ENCODE data around the gene NHP2.
"Not testable (repeated sequence)": the region's sequence is repeated elsewhere in the genome, so short reads cannot be mapped to it uniquely, and the experiment has no call there.

The NHP2 gene

DNA sequence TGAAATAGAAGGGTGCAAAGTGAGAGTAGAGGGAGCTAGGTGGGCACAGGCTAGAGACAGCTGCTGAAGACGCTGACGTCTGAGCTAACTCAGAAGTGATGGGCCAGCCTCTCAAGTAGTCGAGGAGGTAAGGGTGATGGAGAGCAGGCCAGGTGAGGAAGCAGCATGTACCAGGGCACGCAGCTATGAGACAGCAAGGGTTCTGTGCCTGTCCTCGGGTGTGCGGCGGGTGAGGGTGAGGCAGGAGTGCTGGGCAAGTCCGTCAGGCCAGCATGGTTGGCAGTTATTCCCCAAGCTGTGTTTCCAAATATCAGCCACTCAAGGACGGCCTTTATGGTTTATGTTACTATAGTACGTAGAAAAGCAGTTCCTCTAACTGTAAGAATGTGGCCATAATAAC is 16.7 kb downstream of the NHP2 start:
- no peaks in the 10 kb centered on the region for H3K79me2 ChIP-seq (ENCODE audit: insufficient read depth, low read depth)
- no peaks in the 10 kb centered on the region for H4K20me1 ChIP-seq (ENCODE audit: insufficient read depth)
- no peaks in the 10 kb centered on the region for H3K36me3 ChIP-seq (ENCODE audit: insufficient read depth)
- H3K27ac ChIP-seq, result no peak overlapping the region
- no peaks in the 10 kb centered on the region for H3K4me1 ChIP-seq (ENCODE audit: low read depth, poor library complexity, severe bottlenecking)
- no peak overlapping the region for H3K4me2 ChIP-seq
- H2AFZ ChIP-seq (ENCODE audit: low read depth), result no peak overlapping the region
- no peak overlapping the region for H3K4me3 ChIP-seq (IDR thresholded peaks at IDR 0.05; ENCODE audit: insufficient read depth, low read depth, low read length)
- TF ChIP-seq, protein P1, sequence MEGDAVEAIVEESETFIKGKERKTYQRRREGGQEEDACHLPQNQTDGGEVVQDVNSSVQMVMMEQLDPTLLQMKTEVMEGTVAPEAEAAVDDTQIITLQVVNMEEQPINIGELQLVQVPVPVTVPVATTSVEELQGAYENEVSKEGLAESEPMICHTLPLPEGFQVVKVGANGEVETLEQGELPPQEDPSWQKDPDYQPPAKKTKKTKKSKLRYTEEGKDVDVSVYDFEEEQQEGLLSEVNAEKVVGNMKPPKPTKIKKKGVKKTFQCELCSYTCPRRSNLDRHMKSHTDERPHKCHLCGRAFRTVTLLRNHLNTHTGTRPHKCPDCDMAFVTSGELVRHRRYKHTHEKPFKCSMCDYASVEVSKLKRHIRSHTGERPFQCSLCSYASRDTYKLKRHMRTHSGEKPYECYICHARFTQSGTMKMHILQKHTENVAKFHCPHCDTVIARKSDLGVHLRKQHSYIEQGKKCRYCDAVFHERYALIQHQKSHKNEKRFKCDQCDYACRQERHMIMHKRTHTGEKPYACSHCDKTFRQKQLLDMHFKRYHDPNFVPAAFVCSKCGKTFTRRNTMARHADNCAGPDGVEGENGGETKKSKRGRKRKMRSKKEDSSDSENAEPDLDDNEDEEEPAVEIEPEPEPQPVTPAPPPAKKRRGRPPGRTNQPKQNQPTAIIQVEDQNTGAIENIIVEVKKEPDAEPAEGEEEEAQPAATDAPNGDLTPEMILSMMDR (conservative IDR thresholded peaks at IDR 0.05; ENCODE audit: low read depth, low read length), result no peak
- H3K9ac ChIP-seq, result no peak overlapping the region
- no peaks in the 10 kb centered on the region for H3K27me3 ChIP-seq (ENCODE audit: insufficient read depth, low read depth)

DNA sequence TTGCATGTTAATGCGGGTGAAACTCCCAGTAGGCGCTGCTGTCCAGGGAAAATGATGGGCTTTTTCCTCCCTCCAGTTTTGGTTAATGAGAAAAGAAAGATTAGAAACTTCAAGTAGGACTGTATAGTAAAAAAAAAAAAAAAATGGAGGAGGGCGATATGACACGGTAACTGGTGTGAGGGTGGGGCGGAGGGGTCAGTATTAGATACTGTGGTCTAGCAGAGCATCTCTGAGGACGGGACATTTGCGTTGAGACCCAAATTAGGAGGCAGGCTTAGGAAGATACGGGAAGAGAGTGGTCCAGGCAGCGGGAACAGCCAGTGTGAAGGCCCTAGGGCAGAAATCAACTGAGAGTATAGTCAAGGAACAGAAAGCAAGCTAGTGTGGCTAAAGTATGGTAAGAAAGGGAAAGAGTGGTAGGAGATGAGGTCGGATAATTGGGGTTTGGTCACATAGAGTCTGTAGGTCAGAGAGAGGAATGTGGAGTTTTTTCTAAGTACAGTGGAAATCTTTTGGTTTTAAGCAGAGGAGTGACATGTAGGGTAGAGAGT is 22.2 kb downstream of the NHP2 start:
- peak overlapping the region; percentile 49; the same call in 1 of the 2 replicates for H2AFZ ChIP-seq (ENCODE audit: low read depth)
- H3K4me1 ChIP-seq (ENCODE audit: low read depth, poor library complexity, severe bottlenecking), result no peaks in the 10 kb centered on the region
- TF ChIP-seq, protein P1 (conservative IDR thresholded peaks at IDR 0.05; ENCODE audit: low read depth, low read length), result no peak
- peak overlapping the region; percentile 48; the same call in 1 of the 2 replicates for H3K4me2 ChIP-seq
- no peaks in the 10 kb centered on the region for H3K36me3 ChIP-seq (ENCODE audit: insufficient read depth)
- H3K27me3 ChIP-seq (ENCODE audit: insufficient read depth, low read depth), result no peaks in the 10 kb centered on the region
- no peak overlapping the region for H3K4me3 ChIP-seq (IDR thresholded peaks at IDR 0.05; ENCODE audit: insufficient read depth, low read depth, low read length)
- no peaks in the 10 kb centered on the region for H3K79me2 ChIP-seq (ENCODE audit: insufficient read depth, low read depth)
- no peaks in the 10 kb centered on the region for H4K20me1 ChIP-seq (ENCODE audit: insufficient read depth)
- H3K9ac ChIP-seq, result peak overlapping the region; percentile 89
- peak overlapping the region; percentile 80 for H3K27ac ChIP-seq

DNA sequence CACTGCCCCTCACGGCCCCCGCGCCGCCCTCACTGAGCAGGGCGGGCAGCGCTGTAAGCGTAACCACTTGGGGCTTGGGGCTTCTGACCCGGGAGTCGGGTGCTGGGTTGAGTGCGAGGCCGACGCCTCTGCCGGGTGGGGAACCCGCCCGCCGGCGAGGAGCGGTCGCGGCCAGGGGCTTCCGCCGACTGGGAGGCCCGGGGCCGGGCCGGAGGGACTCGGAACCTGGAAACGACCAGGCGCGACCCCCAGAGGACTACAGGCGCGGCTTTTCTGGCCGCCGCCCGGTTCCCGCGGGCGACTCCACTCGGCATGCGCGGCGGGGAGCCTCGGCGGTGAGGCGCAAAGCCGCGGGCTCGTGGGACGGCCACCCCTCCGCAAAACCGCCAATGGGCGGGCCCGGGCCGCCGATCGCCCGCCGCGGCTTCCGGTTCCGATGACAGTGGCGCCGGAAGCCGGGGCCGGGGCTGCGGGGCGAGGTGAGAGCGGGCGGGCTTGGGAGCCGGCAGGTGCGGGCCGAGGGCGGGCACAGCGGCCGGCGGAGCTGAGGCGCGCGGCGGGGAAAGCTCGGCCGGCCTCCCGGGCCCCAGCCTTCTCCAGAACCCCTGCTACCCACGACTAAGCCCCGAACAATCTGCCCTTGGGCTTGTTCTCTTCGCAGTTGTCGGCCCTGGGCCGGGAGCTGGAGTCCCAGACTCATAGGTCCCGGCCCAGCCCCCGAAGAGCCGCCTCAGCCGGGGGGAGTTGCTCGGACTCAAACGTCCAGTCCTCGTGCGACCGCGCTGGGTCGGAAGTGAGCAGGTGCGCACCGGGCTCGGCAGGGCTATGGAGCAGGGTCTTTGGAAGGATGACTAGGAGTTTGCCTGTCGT is 22.9 kb downstream of the NHP2 start, which contains the start of gene RMND5B:
TSS of gene RMND5B (plus strand) at position 439 of the 870 bp plus-strand sequence. CDS start 7,106 bp downstream, outside the sequence.
- Histone ChIP-seq H2AFZ (ENCODE audit: low read depth) (peak within 1 kb of the TSS; percentile 69), H3K79me2 (ENCODE audit: insufficient read depth, low read depth) (no peaks in the 10 kb centered on the region), H3K9ac (peak within 1 kb of the TSS; percentile 89), H3K27me3 (ENCODE audit: insufficient read depth, low read depth) (no peaks in the 10 kb centered on the region), H3K4me3 (IDR thresholded peaks at IDR 0.05; ENCODE audit: insufficient read depth, low read depth, low read length) (no peak within 1 kb of the TSS), H3K4me1 (ENCODE audit: low read depth, poor library complexity, severe bottlenecking) (no peaks in the 10 kb centered on the region), H3K36me3 (ENCODE audit: insufficient read depth) (no peaks in the 10 kb centered on the region), H3K4me2 (peak within 1 kb of the TSS; percentile 48; the same call in 1 of the 2 replicates), H3K27ac (peak within 1 kb of the TSS; percentile 80), H4K20me1 (ENCODE audit: insufficient read depth) (no peaks in the 10 kb centered on the region)
- TF ChIP-seq, protein P1 (conservative IDR thresholded peaks at IDR 0.05; ENCODE audit: low read depth, low read length), result no peak

GRCh38 chr5:178130234-178130575 is 23.5 kb downstream of the NHP2 start:
- H4K20me1 ChIP-seq (ENCODE audit: insufficient read depth); H3K36me3 ChIP-seq (ENCODE audit: insufficient read depth); H3K79me2 ChIP-seq (ENCODE audit: insufficient read depth, low read depth); H3K27me3 ChIP-seq (ENCODE audit: insufficient read depth, low read depth); H3K4me1 ChIP-seq (ENCODE audit: low read depth, poor library complexity, severe bottlenecking); H3K4me3 ChIP-seq (IDR thresholded peaks at IDR 0.05; ENCODE audit: insufficient read depth, low read depth, low read length): not testable (repeated sequence)
- Histone ChIP-seq H3K9ac (peak overlapping the region; percentile 89), H3K27ac (peak overlapping the region; percentile 80), H3K4me2 (peak overlapping the region; percentile 39; the same call in 1 of the 2 replicates), H2AFZ (ENCODE audit: low read depth) (peak overlapping the region; percentile 69)

DNA sequence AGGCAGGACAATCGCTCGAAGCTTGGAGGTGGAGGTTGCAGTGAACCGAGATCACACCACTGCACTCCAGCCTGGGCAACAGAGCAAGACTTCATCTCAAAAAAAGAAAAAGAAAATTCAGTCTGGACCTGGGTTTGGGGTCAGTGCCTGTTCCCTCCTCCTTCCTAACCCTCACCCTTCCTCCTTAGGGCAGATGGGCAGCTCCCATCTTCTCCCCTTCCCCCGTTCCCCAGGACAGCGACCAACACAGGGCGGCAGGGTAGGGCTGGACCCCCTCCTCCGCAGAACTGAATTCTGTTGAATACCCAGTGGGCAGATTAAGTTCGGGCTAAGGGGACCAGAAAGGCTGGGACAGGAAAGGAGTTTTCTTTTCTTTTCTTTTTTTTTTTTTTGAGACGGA is 24.4 kb downstream of the NHP2 start:
- no peaks in the 10 kb centered on the region for H4K20me1 ChIP-seq (ENCODE audit: insufficient read depth)
- H2AFZ ChIP-seq (ENCODE audit: low read depth), result no peak overlapping the region
- H3K9ac ChIP-seq, result no peak overlapping the region
- no peaks in the 10 kb centered on the region for H3K79me2 ChIP-seq (ENCODE audit: insufficient read depth, low read depth)
- H3K4me2 ChIP-seq, result no peak overlapping the region
- no peaks in the 10 kb centered on the region for H3K4me1 ChIP-seq (ENCODE audit: low read depth, poor library complexity, severe bottlenecking)
- no peak overlapping the region for H3K27ac ChIP-seq
- no peaks in the 10 kb centered on the region for H3K27me3 ChIP-seq (ENCODE audit: insufficient read depth, low read depth)
- H3K4me3 ChIP-seq (IDR thresholded peaks at IDR 0.05; ENCODE audit: insufficient read depth, low read depth, low read length), result no peak overlapping the region
- TF ChIP-seq, protein P1 (conservative IDR thresholded peaks at IDR 0.05; ENCODE audit: low read depth, low read length), result no peak
- no peaks in the 10 kb centered on the region for H3K36me3 ChIP-seq (ENCODE audit: insufficient read depth)

- not testable (repeated sequence) for H3K27ac ChIP-seq; H2AFZ ChIP-seq (ENCODE audit: low read depth); H3K4me1 ChIP-seq (ENCODE audit: low read depth, poor library complexity, severe bottlenecking); H3K36me3 ChIP-seq (ENCODE audit: insufficient read depth); H3K79me2 ChIP-seq (ENCODE audit: insufficient read depth, low read depth); H3K9ac ChIP-seq; H3K4me2 ChIP-seq; H4K20me1 ChIP-seq (ENCODE audit: insufficient read depth); H3K4me3 ChIP-seq (IDR thresholded peaks at IDR 0.05; ENCODE audit: insufficient read depth, low read depth, low read length); H3K27me3 ChIP-seq (ENCODE audit: insufficient read depth, low read depth)
These were observed 26.2 kb downstream of the NHP2 start for GRCh38 chr5:178127300-178128009.

All from KMS-11 (cell line).